Stimulated activated CD4-positive, alpha-beta T cell treated with anti-CD3 and anti-CD28 coated beads, Interleukin-4, amount 100 ng/mL, for 24 hours (primary cell): ENCODE data around the gene ZNF562.

Experiments used
- DNase-seq: peaks from one replicate; pipeline ENCODE4 v3.0.0-alpha.2; 2020

Gene ZNF562

DNA sequence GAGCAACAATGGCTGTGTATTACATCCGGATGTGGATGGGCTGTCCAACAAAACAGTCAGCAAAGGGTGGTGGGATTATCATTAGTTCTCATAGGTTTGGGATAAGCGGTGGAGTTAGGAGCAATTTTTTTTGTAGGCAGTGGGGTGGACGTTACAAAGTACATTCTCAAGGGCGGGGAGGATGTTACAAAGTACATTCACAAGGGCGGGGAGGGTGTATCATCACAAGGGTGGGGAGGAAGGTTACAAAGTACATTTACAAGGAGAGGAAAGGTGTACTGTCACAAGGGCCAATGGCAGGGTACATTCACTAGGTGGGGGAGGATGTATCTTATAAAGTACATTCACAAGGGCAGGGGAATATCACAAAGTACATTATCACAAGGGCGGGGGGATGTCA, 33.1 kb downstream of the ZNF562 start:
- no peak for DNase-seq

DNA sequence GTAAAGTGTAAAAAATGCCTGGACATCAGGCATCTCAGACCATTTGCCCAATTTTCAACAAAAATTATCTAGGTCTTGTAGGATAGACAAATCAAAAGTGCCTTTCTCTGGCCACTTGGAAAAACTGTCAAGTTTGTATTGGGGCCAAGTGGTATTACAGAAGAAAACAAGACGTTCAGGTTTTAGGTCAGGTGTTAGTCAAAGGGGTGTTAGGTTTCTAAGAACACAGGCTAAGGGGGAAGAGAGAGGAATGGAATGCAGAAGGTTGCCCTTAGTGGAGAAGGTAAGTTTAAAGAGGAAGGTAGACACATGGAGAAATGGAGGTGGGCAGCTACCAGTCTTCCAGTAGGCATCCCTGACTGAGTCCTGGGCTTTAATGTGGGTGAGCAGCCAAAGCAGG, 33.9 kb downstream of the ZNF562 start:
- DNase-seq = no peak

DNA sequence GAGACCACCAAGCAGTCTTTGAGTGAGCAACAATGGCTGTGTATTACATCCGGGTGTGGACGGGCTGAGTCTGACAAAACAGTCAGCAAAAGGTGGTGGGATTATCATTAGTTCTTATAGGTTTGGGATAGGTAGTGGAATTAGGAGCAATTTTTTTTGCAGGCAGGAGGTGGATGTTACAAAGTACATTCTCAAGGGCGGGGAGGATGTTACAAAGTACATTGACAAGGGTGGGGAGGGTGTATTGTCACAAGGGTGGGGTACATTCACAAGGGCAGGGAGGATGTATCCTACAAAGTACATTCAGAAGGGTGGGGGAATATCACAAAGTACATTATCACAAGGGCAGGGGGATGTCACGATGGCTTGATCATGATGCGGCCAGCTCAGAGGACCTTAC, 38.9 kb downstream of the ZNF562 start:
- no peak for DNase-seq

DNA sequence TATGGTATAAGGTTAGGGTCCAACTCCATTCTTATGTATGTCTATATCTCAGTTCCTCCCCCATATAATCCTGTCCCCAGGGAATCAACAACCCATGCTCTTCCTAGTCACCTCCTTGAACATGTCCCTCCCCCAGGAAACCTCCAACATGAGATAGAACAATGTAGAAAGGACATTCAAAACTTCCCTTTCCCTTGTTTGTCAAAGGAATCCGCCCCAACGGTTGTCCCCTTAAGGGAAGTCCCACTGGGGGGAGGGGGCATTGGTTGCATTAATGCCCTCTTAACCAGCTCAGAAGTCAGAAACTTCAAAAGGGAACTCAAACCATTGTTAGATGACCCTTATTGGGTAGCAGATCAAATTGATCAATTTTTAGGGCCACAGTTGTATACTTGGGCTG, 47.0 kb downstream of the ZNF562 start:
- no peak for DNase-seq

DNA sequence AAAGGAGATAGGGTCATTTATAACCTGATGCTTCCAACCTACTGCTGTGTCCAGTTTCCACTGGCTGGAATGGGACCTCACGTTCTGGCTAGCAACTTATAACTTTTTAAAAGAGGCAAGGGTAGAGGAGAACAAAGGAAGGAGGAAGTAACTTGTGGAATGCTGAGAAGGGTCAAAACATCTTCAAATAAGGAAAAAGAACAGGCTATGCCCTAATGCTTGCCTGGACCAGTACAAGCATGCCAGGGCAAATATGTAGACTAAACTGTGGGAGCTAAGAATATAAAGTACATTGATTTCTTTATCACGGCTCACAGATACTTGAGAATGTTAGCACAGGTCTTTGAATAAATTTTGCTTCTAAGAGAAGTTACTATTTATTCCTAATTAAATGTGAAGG, 52.4 kb downstream of the ZNF562 start:
- no peak for DNase-seq

DNA sequence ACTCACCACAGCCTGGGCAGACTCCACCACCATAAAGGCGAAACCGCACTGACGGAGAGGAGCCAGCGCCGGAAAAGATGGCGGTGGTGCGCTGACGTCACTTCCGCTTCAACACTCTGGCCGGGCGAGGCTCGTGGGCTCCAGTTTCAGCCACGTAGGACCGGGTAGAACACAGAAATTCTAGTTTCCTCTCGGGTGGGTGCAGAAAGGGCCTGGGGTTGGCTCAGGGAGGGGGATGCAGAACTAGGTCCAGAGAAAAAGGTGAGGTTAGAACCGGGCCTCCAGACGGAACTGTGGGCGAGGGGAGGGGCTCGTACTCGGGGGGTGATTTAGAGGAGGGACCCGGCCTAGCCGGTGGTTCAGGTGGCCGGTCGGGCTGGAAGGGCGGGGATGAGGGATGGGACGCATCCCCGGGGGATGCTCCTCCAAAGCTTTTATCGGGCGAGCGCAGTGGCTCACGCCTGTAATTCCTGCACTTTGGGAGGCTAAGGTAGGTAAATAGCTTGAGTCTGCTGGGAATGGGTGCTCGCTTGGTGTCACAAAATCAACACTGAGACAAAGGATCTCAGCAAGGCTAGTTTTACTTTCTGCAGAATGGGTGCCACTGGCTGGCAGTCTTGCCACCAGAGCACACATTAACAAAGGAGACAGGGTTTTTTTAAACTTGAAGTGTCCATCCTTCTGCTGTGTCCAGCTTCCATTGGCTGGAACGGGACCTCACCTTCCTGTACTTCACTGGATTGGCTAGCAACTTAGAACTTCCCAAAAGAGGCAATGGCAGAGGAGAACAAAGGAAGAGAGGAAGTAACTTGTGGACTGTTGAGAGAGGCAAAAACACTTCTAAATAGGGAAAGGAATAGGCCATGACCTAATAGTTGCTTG, 53.5 kb downstream of the ZNF562 start, which contains the start of gene ZNF561:
Gene ZNF561 (minus strand): TSS at position 77 of the 882 bp plus-strand sequence. CDS start 1,776 bp downstream, outside the sequence.
- peak; percentile 89 for DNase-seq

DNA sequence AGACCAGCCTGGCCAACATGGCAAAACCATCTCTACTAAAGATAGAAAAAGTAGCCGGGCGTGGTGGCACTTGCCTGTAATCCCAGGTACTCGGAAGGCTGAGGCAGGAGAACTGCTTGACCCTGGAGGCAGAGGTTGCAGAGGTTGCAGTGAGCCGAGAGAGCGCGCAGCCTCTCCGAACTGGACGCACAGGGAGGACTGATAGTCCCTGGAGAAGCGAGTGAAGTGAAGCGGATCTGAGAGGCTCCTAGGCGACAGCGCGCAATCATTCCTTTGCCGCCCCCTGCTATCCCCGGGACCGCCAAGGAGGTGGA, 54.1 kb downstream of the ZNF562 start:
- no peak for DNase-seq

DNA sequence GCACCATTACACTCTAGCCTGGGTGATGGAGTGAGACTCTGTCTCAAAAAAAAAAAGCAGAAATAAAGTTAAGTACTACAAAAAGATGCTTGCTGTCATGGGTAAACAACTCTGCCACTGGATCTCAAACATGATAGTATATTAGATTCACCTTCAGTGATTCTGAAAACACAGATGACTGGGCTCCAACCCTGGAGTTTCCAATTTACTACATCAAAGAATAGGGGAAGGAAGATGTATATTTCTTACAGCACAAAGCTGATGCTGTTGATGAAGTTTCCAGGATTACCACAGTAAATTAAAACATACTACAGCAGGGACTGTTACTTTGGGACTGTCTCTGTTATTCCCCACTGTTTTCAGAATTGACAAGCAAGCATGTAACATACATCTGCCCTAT, 59.1 kb downstream of the ZNF562 start:
- DNase-seq = no peak

DNA sequence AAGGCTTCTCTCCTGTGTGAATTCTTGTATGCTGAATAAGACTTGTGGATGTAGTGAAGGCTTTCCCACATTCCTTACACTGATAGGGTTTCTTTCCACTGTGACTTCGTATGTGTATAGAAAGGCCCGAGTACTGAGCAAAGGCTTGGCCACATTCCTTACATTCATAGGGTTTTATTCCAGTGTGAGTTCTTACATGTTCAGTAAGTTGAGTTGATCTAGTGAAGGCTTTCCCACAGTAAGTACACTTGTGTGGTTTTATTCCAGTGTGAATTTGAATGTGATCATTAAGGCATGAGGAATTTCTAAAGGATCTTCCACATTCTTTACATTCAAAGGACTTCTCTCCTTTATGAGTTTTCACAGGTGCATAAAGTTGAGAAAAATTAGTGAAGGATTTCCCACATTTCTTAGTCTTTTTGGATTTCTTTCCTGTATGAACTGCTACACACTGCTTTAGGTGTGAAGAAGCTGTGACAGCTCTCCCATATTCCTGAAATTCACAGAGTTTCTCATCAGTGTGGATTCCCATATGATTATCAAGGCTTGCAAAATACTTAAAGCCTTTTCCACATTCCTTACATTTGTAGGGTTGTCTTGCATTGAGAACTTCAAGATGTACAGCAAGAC, 64.3 kb downstream of the ZNF562 start:
- DNase-seq = no peak

DNA sequence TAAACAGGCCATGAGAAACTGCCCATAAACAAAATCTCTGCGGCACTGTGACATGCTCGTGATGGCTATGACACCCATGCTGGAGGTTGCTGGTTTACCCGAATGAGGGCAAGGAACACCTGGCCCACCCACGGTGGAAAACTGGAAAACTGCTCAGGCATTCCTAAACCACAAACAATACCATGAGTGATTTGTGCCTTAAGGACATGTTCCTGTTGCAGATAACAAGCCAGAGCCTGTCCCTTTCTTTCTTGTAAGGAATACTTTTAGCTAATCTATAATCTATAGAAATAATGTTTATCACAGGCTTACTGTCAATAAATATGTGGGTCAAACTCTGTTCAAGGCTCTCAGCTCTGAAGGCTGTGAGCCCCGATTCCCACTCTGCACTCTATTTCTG, 66.0 kb downstream of the ZNF562 start:
- DNase-seq = no peak

DNA sequence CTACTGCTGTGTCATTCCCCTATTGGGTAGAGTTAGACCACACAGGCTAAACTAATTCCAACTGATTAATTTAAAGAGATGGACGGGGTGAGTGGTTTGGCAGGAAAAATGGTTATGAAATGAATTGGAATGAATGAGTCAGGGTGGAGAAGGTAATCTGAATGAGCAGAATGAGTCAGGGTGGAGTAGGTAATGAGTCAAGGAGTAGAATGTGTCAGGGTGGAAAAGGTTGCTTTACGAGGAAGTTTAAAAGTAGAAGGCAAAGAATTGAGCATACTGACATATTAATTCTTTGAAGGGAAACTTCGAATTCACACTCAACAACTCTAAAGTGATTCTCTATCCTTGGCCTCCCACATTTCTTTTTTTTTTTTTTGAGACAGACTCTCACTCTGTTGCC, 77.9 kb downstream of the ZNF562 start:
- no peak for DNase-seq
